ENCODE results near the gene PIAS1.

The PIAS1 gene

GRCh38 chr15:68062946-68063465 lies 8.9 kb downstream of the PIAS1 start:
- Histone ChIP-seq H3K9me3 (ENCODE audit: control insufficient read depth, insufficient read depth, low read length) (no peaks in the 10 kb centered on the region), H3K27me3 (ENCODE audit: control insufficient read depth, insufficient read depth, low read length) (no peaks in the 10 kb centered on the region), H3K36me3 (ENCODE audit: control insufficient read depth, insufficient read depth, low read length) (no peaks in the 10 kb centered on the region), H3K4me3 (ENCODE audit: low read length) (no peak overlapping the region), H3K27ac (ENCODE audit: low read length) (no peak overlapping the region), H3K4me1 (ENCODE audit: control insufficient read depth, insufficient read depth, low read length) (no peaks in the 10 kb centered on the region)
- no peak for DNase-seq (ENCODE audit: low read depth, low spot score)

GRCh38 chr15:68063606-68064005 lies 9.5 kb downstream of the PIAS1 start:
- no CpG with 5 or more reads among the region's 3 CpGs for WGBS (ENCODE audit: insufficient coverage, insufficient read length)
- H3K4me1 ChIP-seq (ENCODE audit: control insufficient read depth, insufficient read depth, low read length), result no peaks in the 10 kb centered on the region

GRCh38 chr15:68073576-68074288 lies 19.6 kb downstream of the PIAS1 start:
- WGBS (ENCODE audit: insufficient coverage, insufficient read length), result 100% methylated on average over 4 of the region's 6 CpGs
- H3K36me3 ChIP-seq (ENCODE audit: control insufficient read depth, insufficient read depth, low read length), result no peaks in the 10 kb centered on the region

More at GRCh38 chr15:68063606-68064005, 9.5 kb downstream of the PIAS1 start:
- H3K27ac ChIP-seq (ENCODE audit: low read length), result no peak overlapping the region
- H3K27me3 ChIP-seq (ENCODE audit: control insufficient read depth, insufficient read depth, low read length), result no peaks in the 10 kb centered on the region
- H3K9me3 ChIP-seq (ENCODE audit: control insufficient read depth, insufficient read depth, low read length), result no peaks in the 10 kb centered on the region
- no peak overlapping the region for H3K4me3 ChIP-seq (ENCODE audit: low read length)
- DNase-seq (ENCODE audit: low read depth, low spot score), result no peak
- no peaks in the 10 kb centered on the region for H3K36me3 ChIP-seq (ENCODE audit: control insufficient read depth, insufficient read depth, low read length)

GRCh38 chr15:68075764-68076385 lies 21.8 kb downstream of the PIAS1 start:
- Histone ChIP-seq H3K36me3 (ENCODE audit: control insufficient read depth, insufficient read depth, low read length) (no peaks in the 10 kb centered on the region), H3K27me3 (ENCODE audit: control insufficient read depth, insufficient read depth, low read length) (no peaks in the 10 kb centered on the region), H3K27ac (ENCODE audit: low read length) (no peak overlapping the region), H3K9me3 (ENCODE audit: control insufficient read depth, insufficient read depth, low read length) (no peaks in the 10 kb centered on the region), H3K4me3 (ENCODE audit: low read length) (no peak overlapping the region), H3K4me1 (ENCODE audit: control insufficient read depth, insufficient read depth, low read length) (no peaks in the 10 kb centered on the region; the same call in 1 of the 2 replicates)
- WGBS (ENCODE audit: insufficient coverage, insufficient read length), result no CpG with 5 or more reads among the region's 18 CpGs
- no peak for DNase-seq (ENCODE audit: low read depth, low spot score)

More at GRCh38 chr15:68073576-68074288, 19.6 kb downstream of the PIAS1 start:
- H3K9me3 ChIP-seq (ENCODE audit: control insufficient read depth, insufficient read depth, low read length), result no peaks in the 10 kb centered on the region
- H3K4me3 ChIP-seq (ENCODE audit: low read length), result no peak overlapping the region
- peaks cover 2% of the 10 kb centered on the region for H3K4me1 ChIP-seq (ENCODE audit: control insufficient read depth, insufficient read depth, low read length)
- DNase-seq (ENCODE audit: low read depth, low spot score), result no peak
- H3K27me3 ChIP-seq (ENCODE audit: control insufficient read depth, insufficient read depth, low read length), result no peaks in the 10 kb centered on the region
- H3K27ac ChIP-seq (ENCODE audit: low read length), result no peak overlapping the region

GRCh38 chr15:68078365-68078764 lies 24.2 kb downstream of the PIAS1 start:
- Histone ChIP-seq H3K27me3 (ENCODE audit: control insufficient read depth, insufficient read depth, low read length) (no peaks in the 10 kb centered on the region), H3K4me3 (ENCODE audit: low read length) (no peak overlapping the region), H3K4me1 (ENCODE audit: control insufficient read depth, insufficient read depth, low read length) (no peaks in the 10 kb centered on the region; the same call in 1 of the 2 replicates), H3K9me3 (ENCODE audit: control insufficient read depth, insufficient read depth, low read length) (no peaks in the 10 kb centered on the region), H3K27ac (ENCODE audit: low read length) (no peak overlapping the region), H3K36me3 (ENCODE audit: control insufficient read depth, insufficient read depth, low read length) (no peaks in the 10 kb centered on the region)
- no CpG with 5 or more reads among the region's 3 CpGs for WGBS (ENCODE audit: insufficient coverage, insufficient read length)
- DNase-seq (ENCODE audit: low read depth, low spot score), result no peak

- H3K27ac ChIP-seq (ENCODE audit: low read length), result no peak overlapping the region
- no peak overlapping the region for H3K4me3 ChIP-seq (ENCODE audit: low read length)
- H3K4me1 ChIP-seq (ENCODE audit: control insufficient read depth, insufficient read depth, low read length), result no peaks in the 10 kb centered on the region; the same call in 1 of the 2 replicates
- no peaks in the 10 kb centered on the region for H3K36me3 ChIP-seq (ENCODE audit: control insufficient read depth, insufficient read depth, low read length)
- no peak for DNase-seq (ENCODE audit: low read depth, low spot score)
- H3K27me3 ChIP-seq (ENCODE audit: control insufficient read depth, insufficient read depth, low read length), result no peaks in the 10 kb centered on the region
- WGBS (ENCODE audit: insufficient coverage, insufficient read length), result no CpG with 5 or more reads among the region's 1 CpG
- no peaks in the 10 kb centered on the region for H3K9me3 ChIP-seq (ENCODE audit: control insufficient read depth, insufficient read depth, low read length)
Observed at GRCh38 chr15:68080334-68080733, 26.2 kb downstream of the PIAS1 start.

- no peaks in the 10 kb centered on the region for H3K36me3 ChIP-seq (ENCODE audit: control insufficient read depth, insufficient read depth, low read length)
- H3K27me3 ChIP-seq (ENCODE audit: control insufficient read depth, insufficient read depth, low read length), result no peaks in the 10 kb centered on the region
- H3K27ac ChIP-seq (ENCODE audit: low read length), result no peak overlapping the region
- DNase-seq (ENCODE audit: low read depth, low spot score), result no peak
- no peak overlapping the region for H3K4me3 ChIP-seq (ENCODE audit: low read length)
- H3K4me1 ChIP-seq (ENCODE audit: control insufficient read depth, insufficient read depth, low read length), result no peaks in the 10 kb centered on the region; the same call in 1 of the 2 replicates
- H3K9me3 ChIP-seq (ENCODE audit: control insufficient read depth, insufficient read depth, low read length), result no peaks in the 10 kb centered on the region
- no CpG with 5 or more reads among the region's 3 CpGs for WGBS (ENCODE audit: insufficient coverage, insufficient read length)
Observed at GRCh38 chr15:68080783-68081182, 26.7 kb downstream of the PIAS1 start.

GRCh38 chr15:68081869-68082505 lies 27.9 kb downstream of the PIAS1 start:
- Histone ChIP-seq H3K27ac (ENCODE audit: low read length) (no peak overlapping the region), H3K36me3 (ENCODE audit: control insufficient read depth, insufficient read depth, low read length) (no peaks in the 10 kb centered on the region), H3K4me1 (ENCODE audit: control insufficient read depth, insufficient read depth, low read length) (no peaks in the 10 kb centered on the region; the same call in 1 of the 2 replicates), H3K4me3 (ENCODE audit: low read length) (no peak overlapping the region), H3K27me3 (ENCODE audit: control insufficient read depth, insufficient read depth, low read length) (no peaks in the 10 kb centered on the region), H3K9me3 (ENCODE audit: control insufficient read depth, insufficient read depth, low read length) (no peaks in the 10 kb centered on the region)
- no peak for DNase-seq (ENCODE audit: low read depth, low spot score)
- no CpG with 5 or more reads among the region's 4 CpGs for WGBS (ENCODE audit: insufficient coverage, insufficient read length)

- no peaks in the 10 kb centered on the region; the same call in 1 of the 2 replicates for H3K4me1 ChIP-seq (ENCODE audit: control insufficient read depth, insufficient read depth, low read length)
- H3K36me3 ChIP-seq (ENCODE audit: control insufficient read depth, insufficient read depth, low read length), result no peaks in the 10 kb centered on the region
- H3K27me3 ChIP-seq (ENCODE audit: control insufficient read depth, insufficient read depth, low read length), result no peaks in the 10 kb centered on the region
- H3K27ac ChIP-seq (ENCODE audit: low read length), result no peak overlapping the region
- no peak overlapping the region for H3K4me3 ChIP-seq (ENCODE audit: low read length)
- no CpG with 5 or more reads among the region's 3 CpGs for WGBS (ENCODE audit: insufficient coverage, insufficient read length)
- no peaks in the 10 kb centered on the region for H3K9me3 ChIP-seq (ENCODE audit: control insufficient read depth, insufficient read depth, low read length)
- DNase-seq (ENCODE audit: low read depth, low spot score), result no peak
Observed at GRCh38 chr15:68082735-68083134, 28.6 kb downstream of the PIAS1 start.

- no peaks in the 10 kb centered on the region for H3K9me3 ChIP-seq (ENCODE audit: control insufficient read depth, insufficient read depth, low read length)
- WGBS (ENCODE audit: insufficient coverage, insufficient read length), result no CpG with 5 or more reads among the region's 4 CpGs
- no peak overlapping the region for H3K27ac ChIP-seq (ENCODE audit: low read length)
- H3K36me3 ChIP-seq (ENCODE audit: control insufficient read depth, insufficient read depth, low read length), result no peaks in the 10 kb centered on the region
- no peaks in the 10 kb centered on the region for H3K4me1 ChIP-seq (ENCODE audit: control insufficient read depth, insufficient read depth, low read length)
- no peaks in the 10 kb centered on the region for H3K27me3 ChIP-seq (ENCODE audit: control insufficient read depth, insufficient read depth, low read length)
- no peak for DNase-seq (ENCODE audit: low read depth, low spot score)
- no peak overlapping the region for H3K4me3 ChIP-seq (ENCODE audit: low read length)
Observed at GRCh38 chr15:68083463-68083862, 29.3 kb downstream of the PIAS1 start.
